Left ventricle myocardium superior (tissue), 1 donor: ENCODE results near the gene ZPBP2. TPM values are rescaled to one million over a fixed set of nuclear protein-coding genes. Genes with fewer than 3 reads are reported as not detected.
"Not testable (repeated sequence)": the region's sequence is repeated elsewhere in the genome, so short reads cannot be mapped to it uniquely, and the experiment has no call there.

Experiments
- ATAC-seq: fragments of 200-7000 bp; cut with Tn5 transposase; one replicate; pipeline ENCODE4 v1.9.1; 2020; ENCODE audit warnings: mild to moderate bottlenecking, moderate library complexity
- DNase-seq: peaks from one replicate; pipeline ENCODE4 v3.0.0-alpha.2; 2020
- intact Hi-C: fragments of 100-400 bp; cut with micrococcal nuclease; formaldehyde crosslinking; loops from one replicate; pipeline ENCODE4 v1.11.0; 2022
- total RNA-seq: library from RNA; stranded (reverse); fragmentation: NEBNext Ultra II Directional; extraction: Animal tissue kit (Norgen Biotek cat#: 25700); gene quantifications from one replicate; pipeline ENCODE4 v1.2.1, GENCODE V29; 2021
- donor health status: DM: no; HTN: yes; CAD: no; lungs with severe emphysema.

ZPBP2 gene
- total RNA-seq, 1 donor from 2014 or later = not detected

- DNase-seq, ATAC-seq, intact Hi-C loops: not testable (repeated sequence)
These were observed 17.8 kb upstream of the ZPBP2 start for GRCh38 chr17:39850186-39850585.

- intact Hi-C loops = no loop called here
- DNase-seq (no peak), ATAC-seq (no peak)
These were observed 15.8 kb upstream of the ZPBP2 start for GRCh38 chr17:39852239-39852638.

GRCh38 chr17:39854909-39855308, 13.1 kb upstream of the ZPBP2 start:
- no peak for DNase-seq
- intact Hi-C loops = no loop called here
- ATAC-seq = no peak

GRCh38 chr17:39855911-39856649, 11.9 kb upstream of the ZPBP2 start:
- DNase-seq, ATAC-seq, intact Hi-C loops: not testable (repeated sequence)

- ATAC-seq = no peak
These were observed 6.8 kb upstream of the ZPBP2 start for GRCh38 chr17:39861235-39861634.

GRCh38 chr17:39863244-39863917, 4.6 kb upstream of the ZPBP2 start:
- intact Hi-C loops = no loop called here
- no peak for DNase-seq
- no peak for ATAC-seq

More at GRCh38 chr17:39861235-39861634, 6.8 kb upstream of the ZPBP2 start:
- intact Hi-C loops = no loop called here
- DNase-seq = no peak

- intact Hi-C loops = no loop called here
- ATAC-seq (peak; percentile 82), DNase-seq (peak; percentile 63)
These were observed 3.9 kb upstream of the ZPBP2 start, which contains the start of gene IKZF3 for GRCh38 chr17:39863918-39864746. Gene IKZF3, minus strand, starts transcription at chr17:39864312. Its CDS starts 186 bp downstream, at chr17:39864126.

GRCh38 chr17:39866013-39866730, 1.8 kb upstream of the ZPBP2 start:
- DNase-seq = no peak
- no peak for ATAC-seq
- intact Hi-C loops = no loop called here

- no peak for DNase-seq
- intact Hi-C loops = no loop called here
- ATAC-seq = no peak
These were observed 720 bp upstream of the ZPBP2 start for GRCh38 chr17:39867084-39867879.

GRCh38 chr17:39868554-39868942, 546 bp downstream of the ZPBP2 start:
- no peak for ATAC-seq
- DNase-seq = no peak
- intact Hi-C loops = no loop called here

- ATAC-seq = no peak
- intact Hi-C loops = no loop called here
- no peak for DNase-seq
These were observed 2.8 kb downstream of the ZPBP2 start for GRCh38 chr17:39870776-39871175.

- no peak for ATAC-seq
- DNase-seq = no peak
- intact Hi-C loops = no loop called here
These were observed 3.8 kb downstream of the ZPBP2 start for GRCh38 chr17:39871801-39872200.

- no peak for DNase-seq
- no peak for ATAC-seq
- intact Hi-C loops = no loop called here
These were observed 4.7 kb downstream of the ZPBP2 start for GRCh38 chr17:39872751-39873150.

- intact Hi-C loops, DNase-seq, ATAC-seq: not testable (repeated sequence)
These were observed 18.1 kb downstream of the ZPBP2 start for GRCh38 chr17:39886102-39886501.

GRCh38 chr17:39887078-39887477, 19.1 kb downstream of the ZPBP2 start:
- intact Hi-C loops = no loop called here
- DNase-seq (no peak), ATAC-seq (no peak)

GRCh38 chr17:39889200-39889599, 21.2 kb downstream of the ZPBP2 start:
- DNase-seq (no peak), ATAC-seq (no peak)
- intact Hi-C loops = no loop called here

GRCh38 chr17:39894681-39895376, 26.8 kb downstream of the ZPBP2 start:
- intact Hi-C loops = no loop called here
- DNase-seq = no peak
- no peak for ATAC-seq

GRCh38 chr17:39898088-39898487, 30.1 kb downstream of the ZPBP2 start:
- DNase-seq = no peak
- ATAC-seq = no peak
- intact Hi-C loops = no loop called here
